A549 treated with AZD9567 at 1 μM for 4 hours (cell line): ENCODE results near the gene CLCA4. TPM values are rescaled to one million over a fixed set of nuclear protein-coding genes. Genes with fewer than 3 reads are reported as not detected.

Experiments used
- total RNA-seq: library from RNA; stranded (reverse); fragments of 200-300 nt; extraction: Qiagen RNA extraction; gene quantifications from 5 replicates; pipeline ENCODE4 v1.2.3, GENCODE V29; 2022; ENCODE audit not compliant: insufficient read depth

Gene CLCA4, protein sequence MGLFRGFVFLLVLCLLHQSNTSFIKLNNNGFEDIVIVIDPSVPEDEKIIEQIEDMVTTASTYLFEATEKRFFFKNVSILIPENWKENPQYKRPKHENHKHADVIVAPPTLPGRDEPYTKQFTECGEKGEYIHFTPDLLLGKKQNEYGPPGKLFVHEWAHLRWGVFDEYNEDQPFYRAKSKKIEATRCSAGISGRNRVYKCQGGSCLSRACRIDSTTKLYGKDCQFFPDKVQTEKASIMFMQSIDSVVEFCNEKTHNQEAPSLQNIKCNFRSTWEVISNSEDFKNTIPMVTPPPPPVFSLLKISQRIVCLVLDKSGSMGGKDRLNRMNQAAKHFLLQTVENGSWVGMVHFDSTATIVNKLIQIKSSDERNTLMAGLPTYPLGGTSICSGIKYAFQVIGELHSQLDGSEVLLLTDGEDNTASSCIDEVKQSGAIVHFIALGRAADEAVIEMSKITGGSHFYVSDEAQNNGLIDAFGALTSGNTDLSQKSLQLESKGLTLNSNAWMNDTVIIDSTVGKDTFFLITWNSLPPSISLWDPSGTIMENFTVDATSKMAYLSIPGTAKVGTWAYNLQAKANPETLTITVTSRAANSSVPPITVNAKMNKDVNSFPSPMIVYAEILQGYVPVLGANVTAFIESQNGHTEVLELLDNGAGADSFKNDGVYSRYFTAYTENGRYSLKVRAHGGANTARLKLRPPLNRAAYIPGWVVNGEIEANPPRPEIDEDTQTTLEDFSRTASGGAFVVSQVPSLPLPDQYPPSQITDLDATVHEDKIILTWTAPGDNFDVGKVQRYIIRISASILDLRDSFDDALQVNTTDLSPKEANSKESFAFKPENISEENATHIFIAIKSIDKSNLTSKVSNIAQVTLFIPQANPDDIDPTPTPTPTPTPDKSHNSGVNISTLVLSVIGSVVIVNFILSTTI
- not detected in 5 replicates for total RNA-seq

DNA sequence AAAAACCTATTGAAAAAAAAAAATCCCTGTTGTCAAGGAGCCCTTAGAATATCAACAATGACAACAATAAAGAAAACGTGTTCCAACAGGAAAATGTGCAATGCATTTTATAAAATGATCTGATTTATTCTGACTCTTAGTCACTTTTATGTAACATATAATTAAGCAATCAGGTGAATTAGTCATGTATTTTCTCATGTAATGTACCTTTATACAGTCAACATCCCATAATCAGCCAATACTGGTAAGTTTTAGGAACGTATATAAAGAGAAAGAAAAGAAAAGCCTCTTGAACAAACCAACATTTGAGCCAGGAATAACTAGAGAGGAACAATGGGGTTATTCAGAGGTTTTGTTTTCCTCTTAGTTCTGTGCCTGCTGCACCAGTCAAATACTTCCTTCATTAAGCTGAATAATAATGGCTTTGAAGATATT, at the start of gene CLCA4:
CLCA4 (plus strand) TSS at position 292 of the 435 bp plus-strand sequence; CDS start at position 334, 42 bp downstream.

Other genes with a start within 250 kb of the CLCA4 start
- 8.3 to 19.7 TPM (median 9.7 TPM) in 5 replicates for gene ODF2L, start 150.8 kb upstream of the CLCA4 start, total RNA-seq
- not detected in 5 replicates for gene CLCA2, start 122.9 kb upstream of the CLCA4 start, total RNA-seq
- not detected in 5 replicates for gene CLCA1, start 78.2 kb upstream of the CLCA4 start, total RNA-seq
- 32.9 to 38.7 TPM (median 37.2 TPM) in 5 replicates for gene SH3GLB1, start 157.5 kb downstream of the CLCA4 start, total RNA-seq